C4-2B (cell line): ENCODE results near the gene SPATA21.

Experiments used
- CTCF ChIP-seq: fragments of 450-650 bp; conservative IDR thresholded peaks from 2 replicates; pipeline ENCODE4 v1.5.1; 2017; ENCODE audit warnings: mild to moderate bottlenecking
- ZFX ChIP-seq: fragments of 450-650 bp; IDR thresholded peaks from 2 replicates; pipeline ENCODE4 v1.6.1; 2017

- TF ChIP-seq CTCF (no peak), ZFX (no peak)
Observed at GRCh38 chr1:16371725-16372124, 65.5 kb downstream of the SPATA21 start.
